Activated T-helper 2 cell treated with anti-CD3 and anti-CD28 coated beads, Interferon-gamma antibody, Interleukin-2, Interleukin-4, amounts not matched to agents 10 μg/mL and 5 μg/mL and 100 μg/mL, durations not matched to agents 14 hours and 24 hours and 36 hours (primary cell): Measurements from ENCODE around the gene RAB25. TPM values are rescaled to one million over a fixed set of nuclear protein-coding genes. Genes with fewer than 3 reads are reported as not detected.
"Not testable (repeated sequence)": the region's sequence is repeated elsewhere in the genome, so short reads cannot be mapped to it uniquely, and the experiment has no call there.

Experiments used
- DNase-seq: peaks from one replicate; pipeline ENCODE4 v3.0.0; 2021; ENCODE audit warnings: low spot score
- H3K27ac Mint-ChIP-seq: one replicate; pipeline ENCODE4 v1.8.0; 2021; ENCODE audit warnings: mixed read lengths
- H3K27me3 Mint-ChIP-seq: one replicate; pipeline ENCODE4 v1.8.0; 2021; ENCODE audit warnings: low read depth, mixed read lengths
- H3K36me3 Mint-ChIP-seq: one replicate; pipeline ENCODE4 v1.8.0; 2021; ENCODE audit warnings: low read depth, mixed read lengths
- H3K4me1 Mint-ChIP-seq: one replicate; pipeline ENCODE4 v1.8.0; 2021; ENCODE audit warnings: low read depth, mixed read lengths
- H3K4me3 Mint-ChIP-seq: one replicate; pipeline ENCODE4 v1.8.0; 2021; ENCODE audit warnings: low read depth, mild to moderate bottlenecking, moderate library complexity, mixed read lengths
- H3K9me3 Mint-ChIP-seq: one replicate; pipeline ENCODE4 v1.8.0; 2021; ENCODE audit warnings: mixed read lengths
- intact Hi-C: fragments of 100-400 bp; cut with micrococcal nuclease; formaldehyde crosslinking; loops from one replicate; pipeline ENCODE4 v1.15.1; 2023
- total RNA-seq: library from RNA; stranded (reverse); gene quantifications from 2 replicates; pipeline ENCODE4 v1.2.3, GENCODE V29; 2022

The RAB25 gene
- total RNA-seq, 1 donor from 2014 or later: 0.21 TPM

- H3K27ac Mint-ChIP-seq: no peak overlapping the region
- DNase-seq: no peak
- peaks cover 12% of the 10 kb centered on the region for H3K4me1 Mint-ChIP-seq
- peaks cover 3% of the 10 kb centered on the region for H3K36me3 Mint-ChIP-seq
- H3K9me3 Mint-ChIP-seq: no peaks in the 10 kb centered on the region
- H3K27me3 Mint-ChIP-seq: no peaks in the 10 kb centered on the region
- no peak overlapping the region for H3K4me3 Mint-ChIP-seq
- intact Hi-C loops: loop anchor here (10.0 kb wide), 1 partner anchor 57 kb away; no protein-coding TSS in a partner anchor
These were observed 1.2 kb downstream of the RAB25 start for GRCh38 chr1:156062189-156062588.

GRCh38 chr1:156063997-156064285, 3.0 kb downstream of the RAB25 start:
- no peak for DNase-seq
- intact Hi-C loops: loop anchor here (10.0 kb wide), 1 partner anchor 59 kb away; no protein-coding TSS in a partner anchor
- Mint-ChIP-seq H3K36me3 (no peaks in the 10 kb centered on the region), H3K9me3 (no peaks in the 10 kb centered on the region), H3K27me3 (no peaks in the 10 kb centered on the region), H3K4me1 (peaks cover 12% of the 10 kb centered on the region), H3K27ac (no peak overlapping the region), H3K4me3 (no peak overlapping the region)

GRCh38 chr1:156064615-156065014, 3.7 kb downstream of the RAB25 start:
- H3K9me3 Mint-ChIP-seq: no peaks in the 10 kb centered on the region
- H3K36me3 Mint-ChIP-seq: no peaks in the 10 kb centered on the region

GRCh38 chr1:156065212-156065611, 4.3 kb downstream of the RAB25 start:
- Mint-ChIP-seq H3K27ac (no peak overlapping the region), H3K36me3 (no peaks in the 10 kb centered on the region), H3K4me1 (peaks cover 12% of the 10 kb centered on the region), H3K9me3 (no peaks in the 10 kb centered on the region), H3K27me3 (no peaks in the 10 kb centered on the region), H3K4me3 (no peak overlapping the region)
- intact Hi-C loops: loop anchor here (10.0 kb wide), 1 partner anchor 60 kb away; no protein-coding TSS in a partner anchor
- no peak for DNase-seq

More at GRCh38 chr1:156064615-156065014, 3.7 kb downstream of the RAB25 start:
- Mint-ChIP-seq H3K27ac (no peak overlapping the region), H3K4me1 (peaks cover 12% of the 10 kb centered on the region), H3K4me3 (no peak overlapping the region), H3K27me3 (no peaks in the 10 kb centered on the region)
- DNase-seq: no peak
- intact Hi-C loops: loop anchor here (10.0 kb wide), 1 partner anchor 60 kb away; no protein-coding TSS in a partner anchor

GRCh38 chr1:156065871-156066270, 4.9 kb downstream of the RAB25 start:
- no peaks in the 10 kb centered on the region for H3K36me3 Mint-ChIP-seq
- peaks cover 3% of the 10 kb centered on the region for H3K27me3 Mint-ChIP-seq
- peaks cover 12% of the 10 kb centered on the region for H3K4me1 Mint-ChIP-seq
- H3K27ac Mint-ChIP-seq: no peak overlapping the region
- intact Hi-C loops: loop anchor here (1.0 to 10.0 kb wide), 4 partner anchors 40 to 127 kb away; partner anchors contain the start of gene SSR2
- no peak overlapping the region for H3K4me3 Mint-ChIP-seq
- no peaks in the 10 kb centered on the region for H3K9me3 Mint-ChIP-seq
- DNase-seq: no peak

GRCh38 chr1:156067262-156067661, 6.3 kb downstream of the RAB25 start:
- Mint-ChIP-seq H3K4me1 (peaks cover 12% of the 10 kb centered on the region), H3K27ac (no peak overlapping the region), H3K27me3 (peaks cover 3% of the 10 kb centered on the region), H3K36me3 (no peaks in the 10 kb centered on the region), H3K4me3 (no peak overlapping the region), H3K9me3 (no peaks in the 10 kb centered on the region)
- no peak for DNase-seq
- intact Hi-C loops: loop anchor here (2.0 to 10.0 kb wide), 3 partner anchors 46 to 128 kb away; partner anchors contain the start of gene SSR2

GRCh38 chr1:156069490-156070455, 8.8 kb downstream of the RAB25 start:
- Mint-ChIP-seq H3K27ac (no peak overlapping the region), H3K4me3 (no peak overlapping the region), H3K27me3 (peaks cover 8% of the 10 kb centered on the region), H3K4me1 (peaks cover 12% of the 10 kb centered on the region), H3K9me3 (no peaks in the 10 kb centered on the region), H3K36me3 (no peaks in the 10 kb centered on the region)
- intact Hi-C loops: loop anchor here (10.0 kb wide), 1 partner anchor 65 kb away; no protein-coding TSS in a partner anchor
- no peak for DNase-seq

- no peaks in the 10 kb centered on the region for H3K36me3 Mint-ChIP-seq
- no peak for DNase-seq
- no peak overlapping the region for H3K27ac Mint-ChIP-seq
- H3K4me1 Mint-ChIP-seq: peaks cover 8% of the 10 kb centered on the region
- no peak overlapping the region for H3K4me3 Mint-ChIP-seq
- intact Hi-C loops: no loop called here
- H3K27me3 Mint-ChIP-seq: peaks cover 12% of the 10 kb centered on the region
- no peaks in the 10 kb centered on the region for H3K9me3 Mint-ChIP-seq
These were observed 9.6 kb downstream of the RAB25 start for GRCh38 chr1:156070548-156070947.

- intact Hi-C loops, H3K4me1 Mint-ChIP-seq, H3K36me3 Mint-ChIP-seq, H3K4me3 Mint-ChIP-seq, H3K9me3 Mint-ChIP-seq, H3K27ac Mint-ChIP-seq, DNase-seq: not testable (repeated sequence)
- H3K27me3 Mint-ChIP-seq: peaks cover 14% of the 10 kb centered on the region
These were observed 10.4 kb downstream of the RAB25 start for GRCh38 chr1:156071332-156071816.

- Mint-ChIP-seq H3K4me3 (no peak overlapping the region), H3K36me3 (no peaks in the 10 kb centered on the region), H3K27ac (no peak overlapping the region), H3K9me3 (no peaks in the 10 kb centered on the region), H3K4me1 (peaks cover 3% of the 10 kb centered on the region), H3K27me3 (peaks cover 14% of the 10 kb centered on the region)
- no peak for DNase-seq
- intact Hi-C loops: no loop called here
These were observed 11.3 kb downstream of the RAB25 start for GRCh38 chr1:156072251-156072650.

GRCh38 chr1:156073110-156073687, 12.2 kb downstream of the RAB25 start:
- Mint-ChIP-seq H3K36me3 (no peaks in the 10 kb centered on the region), H3K27ac (no peak overlapping the region), H3K9me3 (no peaks in the 10 kb centered on the region), H3K4me1 (peaks cover 3% of the 10 kb centered on the region), H3K27me3 (peaks cover 19% of the 10 kb centered on the region), H3K4me3 (no peak overlapping the region)
- no peak for DNase-seq
- intact Hi-C loops: no loop called here

GRCh38 chr1:156073740-156074139, 12.8 kb downstream of the RAB25 start:
- Mint-ChIP-seq H3K9me3 (no peaks in the 10 kb centered on the region), H3K4me1 (peaks cover 3% of the 10 kb centered on the region), H3K27me3 (peaks cover 23% of the 10 kb centered on the region), H3K4me3 (no peak overlapping the region), H3K36me3 (no peaks in the 10 kb centered on the region), H3K27ac (no peak overlapping the region)
- intact Hi-C loops: no loop called here
- DNase-seq: no peak

- intact Hi-C loops: no loop called here
- H3K4me1 Mint-ChIP-seq: peaks cover 3% of the 10 kb centered on the region
- peaks cover 30% of the 10 kb centered on the region for H3K27me3 Mint-ChIP-seq
- H3K4me3 Mint-ChIP-seq: no peak overlapping the region
- no peaks in the 10 kb centered on the region for H3K9me3 Mint-ChIP-seq
- DNase-seq: no peak
- H3K27ac Mint-ChIP-seq: no peak overlapping the region
- H3K36me3 Mint-ChIP-seq: no peaks in the 10 kb centered on the region
These were observed 13.7 kb downstream of the RAB25 start for GRCh38 chr1:156074661-156075060.
